PC-3 (cell line): ENCODE results near the gene EPHA3.

ENCODE experiments used
- CTCF ChIP-seq: fragments of 300-600 bp; sonication (generic); conservative IDR thresholded peaks from 2 replicates; pipeline ENCODE4 v1.5.1; 2017; ENCODE audit warnings: antibody characterized with exemption, low read depth, mild to moderate bottlenecking, low read length
- EZH2 ChIP-seq: fragments of 300-600 bp; sonication (generic); IDR thresholded peaks from one replicate; pipeline ENCODE4 v1.6.1; 2017; ENCODE audit warnings: antibody characterized with exemption, mild to moderate bottlenecking, low read length; ENCODE audit not compliant: unreplicated experiment
- EZH2phosphoT487 ChIP-seq: fragments of 300-600 bp; sonication (generic); IDR thresholded peaks from 2 replicates; pipeline ENCODE4 v1.6.1; 2018; ENCODE audit warnings: mild to moderate bottlenecking, antibody characterized with exemption, low read length, borderline replicate concordance

GRCh38 chr3:89315750-89316470 lies 208.5 kb downstream of the EPHA3 start:
- TF ChIP-seq CTCF (no peak), EZH2phosphoT487 (no peak), EZH2 (no peak)
